HCT116 (cell line): ENCODE data around the gene PRR20E. TPM values are rescaled to one million over a fixed set of nuclear protein-coding genes. Genes with fewer than 3 reads are reported as not detected.

Source experiments
- ATAC-seq: fragments of 200-7000 bp; cut with Tn5 transposase; 2 replicates; pipeline ENCODE4 v1.9.1; 2020; ENCODE audit warnings: mild to moderate bottlenecking, moderate library complexity
- BruUV-seq: library from RNA; stranded (reverse); fragments of 400-500 nt; replicated peaks from 2 replicates; lab custom pipeline; 2021; lab: Mats Ljungman, UMichigan
- CTCF ChIA-PET: fragments of 300-600 bp; sonication (Branson Sonifier 250); formaldehyde crosslinking; loops from one replicate; lab custom pipeline; 2021; ENCODE audit warnings: antibody characterized with exemption; lab: Charles Lee
- POLR2A ChIA-PET: fragments of 300-600, 350-600 bp; sonication (Branson Sonifier 250); formaldehyde crosslinking; loops from one replicate; lab custom pipeline; 2021; ENCODE audit warnings: antibody characterized with exemption; lab: Charles Lee
- RAD21 ChIA-PET, 2 experiments: fragments of 300-600 bp; sonication (Branson Sonifier 250); formaldehyde crosslinking; loops; one replicate each; lab custom pipeline; 2023; ENCODE audit warnings: low total read pairs in 2 of 2; ENCODE audit not compliant: uncharacterized antibody in 2 of 2, unreplicated experiment in 2 of 2, low non-redundant PET in 1 of 2; lab: Charles Lee
- DNase-seq: peaks from one replicate; pipeline ENCODE4 v3.0.0-alpha.2; 2010; ENCODE audit warnings: low read depth, low spot score
- H2AFZ ChIP-seq: fragments of 200-600 bp; shearing (Covaris generic), sonication (generic); 2 replicates; pipeline ENCODE4 v1.6.1; 2017; ENCODE audit warnings: low read depth, mixed run types, mixed read lengths, antibody characterized with exemption, low read length; ENCODE audit not compliant: poor library complexity, severe bottlenecking
- H3K27ac ChIP-seq: 2 replicates; pipeline ENCODE4 v1.5.1; 2012; ENCODE audit warnings: low read depth, low read length
- H3K27me3 ChIP-seq: fragments of 200-600 bp; sonication (generic); 2 replicates; pipeline ENCODE4 v1.6.1; 2016; ENCODE audit warnings: mixed run types, low read length, mixed read lengths; ENCODE audit not compliant: insufficient read depth
- H3K36me3 ChIP-seq, 2 experiments: fragments of 200-500 bp in 1 of 2; fragments of 200-600 bp in 1 of 2; sonication (Bioruptor generic) in 1 of 2; sonication (generic) in 1 of 2; 2 replicates each; pipeline versions ENCODE4 v1.5.1 to v1.6.1; 2014 to 2016; ENCODE audit warnings: low read length in 2 of 2, inconsistent platforms in 1 of 2, mixed read lengths in 1 of 2, mixed run types in 1 of 2; ENCODE audit not compliant: insufficient read depth in 2 of 2, control insufficient read depth in 1 of 2
- H3K4me1 ChIP-seq, 2 experiments: fragments of 200-600 bp in 1 of 2; sonication (generic) in 1 of 2; 2 replicates each; pipeline versions ENCODE4 v1.5.1 to v1.6.1; 2012 to 2017; ENCODE audit warnings: low read length in 2 of 2, inconsistent platforms in 1 of 2, mild to moderate bottlenecking in 1 of 2, mixed read lengths in 1 of 2, mixed run types in 1 of 2, moderate library complexity in 1 of 2; ENCODE audit not compliant: insufficient read depth in 2 of 2, control insufficient read depth in 1 of 2
- H3K4me2 ChIP-seq: fragments of 200-600 bp; sonication (generic); 2 replicates; pipeline ENCODE4 v1.6.1; 2017; ENCODE audit warnings: mixed run types, low read length, mixed read lengths
- H3K4me3 ChIP-seq, 2 experiments: fragments of 200-600 bp in 1 of 2; sonication (generic) in 1 of 2; replicated peaks in 1 of 2; 2 replicates each; pipeline ENCODE4 v1.5.1; 2011 to 2016; ENCODE audit warnings: low read length in 2 of 2, control low read depth in 1 of 2, low read depth in 1 of 2, mild to moderate bottlenecking in 1 of 2, mixed read lengths in 1 of 2, mixed run types in 1 of 2
- H3K79me2 ChIP-seq: fragments of 200-600 bp; sonication (generic); 2 replicates; pipeline ENCODE4 v1.6.1; 2017; ENCODE audit warnings: mild to moderate bottlenecking, mixed run types, low read length, moderate library complexity, mixed read lengths; ENCODE audit not compliant: insufficient read depth
- H3K9ac ChIP-seq: fragments of 200-600 bp; sonication (generic); 2 replicates; pipeline ENCODE4 v1.6.1; 2016; ENCODE audit warnings: low read length, mixed read lengths
- H3K9me2 ChIP-seq: fragments of 200-600 bp; sonication (generic), shearing (Covaris generic); 2 replicates; pipeline ENCODE4 v1.6.1; 2017; ENCODE audit warnings: mixed run types, mild to moderate bottlenecking, moderate library complexity; ENCODE audit not compliant: insufficient read depth
- H3K9me3 ChIP-seq, 2 experiments: fragments of 200-500 bp in 1 of 2; fragments of 200-600 bp in 1 of 2; sonication (Bioruptor generic) in 1 of 2; sonication (generic) in 1 of 2; 2 replicates each; pipeline ENCODE4 v1.6.1; 2014 to 2017; ENCODE audit warnings: low read length in 2 of 2, mixed read lengths in 2 of 2, inconsistent platforms in 1 of 2, low read depth in 1 of 2, mild to moderate bottlenecking in 1 of 2, mixed run types in 1 of 2, moderate library complexity in 1 of 2; ENCODE audit not compliant: control insufficient read depth in 1 of 2, insufficient read depth in 1 of 2
- H4K20me1 ChIP-seq: fragments of 200-600 bp; sonication (generic), shearing (Covaris generic); 2 replicates; pipeline ENCODE4 v1.6.1; 2017; ENCODE audit warnings: mixed run types, mild to moderate bottlenecking, moderate library complexity; ENCODE audit not compliant: insufficient read depth
- ATF3 ChIP-seq: IDR thresholded peaks from 2 replicates; pipeline ENCODE4 v1.6.1; 2012
- CEBPB ChIP-seq: IDR thresholded peaks from 2 replicates; pipeline ENCODE4 v1.6.1; 2012; ENCODE audit warnings: low read depth
- EGR1 ChIP-seq: IDR thresholded peaks from 2 replicates; pipeline ENCODE4 v1.6.1; 2012; ENCODE audit warnings: low read depth
- EZH2phosphoT487 ChIP-seq: fragments of 200-600 bp; IDR thresholded peaks from 2 replicates; pipeline ENCODE4 v1.6.1; 2018; ENCODE audit warnings: antibody characterized with exemption, borderline replicate concordance
- FOSL1 ChIP-seq: IDR thresholded peaks from 2 replicates; pipeline ENCODE4 v1.6.1; 2012; ENCODE audit warnings: low read depth
- POLR2A ChIP-seq: IDR thresholded peaks from 2 replicates; pipeline ENCODE4 v1.7.0; 2011; ENCODE audit warnings: borderline replicate concordance; ENCODE audit not compliant: insufficient read depth, insufficient read length; ENCODE audit errors: extremely low read depth
- POLR2AphosphoS5 ChIP-seq: IDR thresholded peaks from 2 replicates; pipeline ENCODE4 v1.6.1; 2011; ENCODE audit warnings: mild to moderate bottlenecking, low read depth, low read length, moderate library complexity
- REST ChIP-seq: IDR thresholded peaks from 2 replicates; pipeline ENCODE4 v1.6.1; 2012; ENCODE audit warnings: low read depth
- SRF ChIP-seq: IDR thresholded peaks from 2 replicates; pipeline ENCODE4 v1.6.1; 2012; ENCODE audit warnings: low read depth
- YY1 ChIP-seq: IDR thresholded peaks from 2 replicates; pipeline ENCODE4 v1.6.1; 2011; ENCODE audit warnings: low read length, low read depth, moderate library complexity, mild to moderate bottlenecking; ENCODE audit not compliant: insufficient replicate concordance; ENCODE audit errors: extremely low read depth
- ZFX ChIP-seq: fragments of 450-650 bp; IDR thresholded peaks from 2 replicates; pipeline ENCODE4 v1.6.1; 2017
- intact Hi-C: fragments of 100-400 bp; cut with micrococcal nuclease; formaldehyde crosslinking; loops from 2 replicates; pipeline ENCODE4 v1.10.0; 2022
- total RNA-seq: library from RNA; stranded (reverse); gene quantifications from one replicate; pipeline ENCODE4 v1.2.1, GENCODE V29; 2021; ENCODE audit not compliant: unreplicated experiment
- TF ChIP-seq, protein P1 (sequence below): IDR thresholded peaks from 2 replicates; pipeline ENCODE4 v1.6.1; 2012
- TF ChIP-seq, protein P2 (sequence below): IDR thresholded peaks from 2 replicates; pipeline ENCODE4 v1.6.1; 2011; ENCODE audit warnings: mild to moderate bottlenecking, low read length, moderate library complexity; ENCODE audit not compliant: insufficient replicate concordance; ENCODE audit errors: extremely low read depth
- TF ChIP-seq, protein P3 (sequence below), 3 experiments: fragments of 200-600 bp in 1 of 3; sonication (generic) in 1 of 3; IDR thresholded peaks in 2 of 3; conservative IDR thresholded peaks in 1 of 3; 2 replicates each; pipeline ENCODE4 v1.5.1; 2012 to 2017; ENCODE audit warnings: low read depth in 2 of 3, low read length in 2 of 3, antibody characterized with exemption in 1 of 3, borderline replicate concordance in 1 of 3, control low read depth in 1 of 3, mild to moderate bottlenecking in 1 of 3, mixed read lengths in 1 of 3, mixed run types in 1 of 3, moderate library complexity in 1 of 3; ENCODE audit not compliant: insufficient read depth in 1 of 3

The PRR20E gene
- total RNA-seq, 1 experiment from 2014 or later: not detected

- Histone ChIP-seq H3K27me3 (no peaks in the 10 kb centered on the region), H3K9ac (no peak overlapping the region), H3K36me3 (no peaks in the 10 kb centered on the region), H3K27ac (no peak overlapping the region), H4K20me1 (no peaks in the 10 kb centered on the region), H3K79me2 (no peaks in the 10 kb centered on the region), H3K4me2 (no peak overlapping the region), H3K9me3 (peaks cover 3 to 5% of the 10 kb centered on the region in 2 experiments; a peak in 3 of 4 replicates), H3K4me1 (no peaks in the 10 kb centered on the region), H3K4me3 (no peak overlapping the region), H3K9me2 (no peaks in the 10 kb centered on the region), H2AFZ (no peak overlapping the region)
- DNase-seq: no peak
- no peak for ATAC-seq
- ChIA-PET RAD21 (no interaction called here), CTCF (no interaction called here), POLR2A (no interaction called here)
- TF ChIP-seq YY1: no peak
- TF ChIP-seq SRF: no peak
- TF ChIP-seq CEBPB: no peak
- TF ChIP-seq EGR1: no peak
- TF ChIP-seq REST: no peak
- TF ChIP-seq, protein P1, sequence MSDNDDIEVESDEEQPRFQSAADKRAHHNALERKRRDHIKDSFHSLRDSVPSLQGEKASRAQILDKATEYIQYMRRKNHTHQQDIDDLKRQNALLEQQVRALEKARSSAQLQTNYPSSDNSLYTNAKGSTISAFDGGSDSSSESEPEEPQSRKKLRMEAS: no peak
- TF ChIP-seq ZFX: no peak
- no peak for TF ChIP-seq POLR2A
- TF ChIP-seq FOSL1: no peak
- TF ChIP-seq EZH2phosphoT487: no peak
- TF ChIP-seq, protein P2, sequence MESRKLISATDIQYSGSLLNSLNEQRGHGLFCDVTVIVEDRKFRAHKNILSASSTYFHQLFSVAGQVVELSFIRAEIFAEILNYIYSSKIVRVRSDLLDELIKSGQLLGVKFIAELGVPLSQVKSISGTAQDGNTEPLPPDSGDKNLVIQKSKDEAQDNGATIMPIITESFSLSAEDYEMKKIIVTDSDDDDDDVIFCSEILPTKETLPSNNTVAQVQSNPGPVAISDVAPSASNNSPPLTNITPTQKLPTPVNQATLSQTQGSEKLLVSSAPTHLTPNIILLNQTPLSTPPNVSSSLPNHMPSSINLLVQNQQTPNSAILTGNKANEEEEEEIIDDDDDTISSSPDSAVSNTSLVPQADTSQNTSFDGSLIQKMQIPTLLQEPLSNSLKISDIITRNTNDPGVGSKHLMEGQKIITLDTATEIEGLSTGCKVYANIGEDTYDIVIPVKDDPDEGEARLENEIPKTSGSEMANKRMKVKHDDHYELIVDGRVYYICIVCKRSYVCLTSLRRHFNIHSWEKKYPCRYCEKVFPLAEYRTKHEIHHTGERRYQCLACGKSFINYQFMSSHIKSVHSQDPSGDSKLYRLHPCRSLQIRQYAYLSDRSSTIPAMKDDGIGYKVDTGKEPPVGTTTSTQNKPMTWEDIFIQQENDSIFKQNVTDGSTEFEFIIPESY: no peak
- no peak for TF ChIP-seq ATF3
- TF ChIP-seq, protein P3, sequence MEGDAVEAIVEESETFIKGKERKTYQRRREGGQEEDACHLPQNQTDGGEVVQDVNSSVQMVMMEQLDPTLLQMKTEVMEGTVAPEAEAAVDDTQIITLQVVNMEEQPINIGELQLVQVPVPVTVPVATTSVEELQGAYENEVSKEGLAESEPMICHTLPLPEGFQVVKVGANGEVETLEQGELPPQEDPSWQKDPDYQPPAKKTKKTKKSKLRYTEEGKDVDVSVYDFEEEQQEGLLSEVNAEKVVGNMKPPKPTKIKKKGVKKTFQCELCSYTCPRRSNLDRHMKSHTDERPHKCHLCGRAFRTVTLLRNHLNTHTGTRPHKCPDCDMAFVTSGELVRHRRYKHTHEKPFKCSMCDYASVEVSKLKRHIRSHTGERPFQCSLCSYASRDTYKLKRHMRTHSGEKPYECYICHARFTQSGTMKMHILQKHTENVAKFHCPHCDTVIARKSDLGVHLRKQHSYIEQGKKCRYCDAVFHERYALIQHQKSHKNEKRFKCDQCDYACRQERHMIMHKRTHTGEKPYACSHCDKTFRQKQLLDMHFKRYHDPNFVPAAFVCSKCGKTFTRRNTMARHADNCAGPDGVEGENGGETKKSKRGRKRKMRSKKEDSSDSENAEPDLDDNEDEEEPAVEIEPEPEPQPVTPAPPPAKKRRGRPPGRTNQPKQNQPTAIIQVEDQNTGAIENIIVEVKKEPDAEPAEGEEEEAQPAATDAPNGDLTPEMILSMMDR (IDR thresholded peaks at IDR 0.05 in 2 of 3, conservative IDR thresholded peaks at IDR 0.05 in 1 of 3; ENCODE audit: borderline replicate concordance in 1 of 3, insufficient read depth in 1 of 3, low read depth in 2 of 3, low read length in 2 of 3): no peak
- no peak for TF ChIP-seq POLR2AphosphoS5
- intact Hi-C loops: no loop called here
- no TSS peak for BruUV-seq
These were observed 46.0 kb downstream of the PRR20E start for GRCh38 chr13:57212989-57213388.
